Activated CD4-positive, CD25-positive, alpha-beta regulatory T cell treated with anti-CD3 and anti-CD28 coated beads, Interleukin-2, amount 50 U/mL, for 72 hours (primary cell): ENCODE measurements around the gene NOC4L.
A peak's percentile ranks its signal among the peaks of the same experiment; 100 is the strongest.
"Not testable (repeated sequence)": the region's sequence is repeated elsewhere in the genome, so short reads cannot be mapped to it uniquely, and the experiment has no call there.

Experiments used
- DNase-seq: peaks from one replicate; pipeline ENCODE4 v3.0.0; 2021

The NOC4L gene

GRCh38 chr12:132144115-132144809 lies at the start of gene NOC4L, which contains the start of gene DDX51:
NOC4L (plus strand) TSS chr12:132144457; CDS start chr12:132144489, 32 bp downstream.
DDX51 (minus strand) TSS chr12:132144319; CDS start chr12:132144296, 23 bp downstream.
- peak; percentile 98 for DNase-seq

DNA sequence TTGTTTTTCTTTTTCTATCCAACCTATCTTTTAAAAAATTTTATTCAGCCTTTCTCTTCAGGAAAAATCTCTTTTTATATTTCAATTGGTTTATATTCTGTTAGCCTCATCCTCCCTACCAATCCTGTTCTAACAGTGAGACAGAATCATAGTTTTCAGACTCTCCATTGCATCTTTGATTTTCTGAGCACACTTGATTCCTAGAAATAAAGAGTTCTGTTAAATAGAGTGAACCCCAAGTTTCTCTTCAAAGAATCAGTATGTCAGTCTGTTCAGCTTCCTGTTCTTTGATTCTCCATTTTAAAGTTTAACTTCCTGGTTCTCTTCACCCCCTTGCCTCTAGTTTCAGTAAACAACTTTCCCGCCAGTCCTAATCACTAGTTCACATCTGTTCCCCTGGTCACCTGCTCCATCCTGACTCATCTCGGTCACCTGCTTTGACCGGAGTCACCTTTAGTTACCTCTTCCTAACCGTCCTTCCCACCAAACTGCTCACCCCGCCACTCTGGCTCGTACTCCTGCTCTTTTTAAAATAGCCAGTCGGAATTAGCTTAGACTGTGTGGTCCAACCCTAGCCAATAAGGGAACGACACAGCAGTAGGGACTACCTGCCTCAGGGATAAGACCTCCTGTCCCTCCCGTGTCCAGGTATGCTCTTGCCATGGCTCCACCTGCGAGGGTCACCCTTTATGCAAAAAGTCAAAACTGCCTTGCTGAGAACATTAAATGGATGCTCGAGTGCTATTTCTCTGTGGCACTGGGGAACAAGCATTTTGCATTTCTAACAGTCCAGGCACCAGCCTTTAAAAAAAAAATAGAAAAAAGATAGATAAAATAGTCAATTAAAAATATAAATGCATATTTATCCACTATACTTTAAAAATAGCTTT lies 48.5 kb upstream of the NOC4L start:
- no peak for DNase-seq

- DNase-seq: no peak
These were observed 44.5 kb upstream of the NOC4L start for GRCh38 chr12:132099739-132100138.

DNA sequence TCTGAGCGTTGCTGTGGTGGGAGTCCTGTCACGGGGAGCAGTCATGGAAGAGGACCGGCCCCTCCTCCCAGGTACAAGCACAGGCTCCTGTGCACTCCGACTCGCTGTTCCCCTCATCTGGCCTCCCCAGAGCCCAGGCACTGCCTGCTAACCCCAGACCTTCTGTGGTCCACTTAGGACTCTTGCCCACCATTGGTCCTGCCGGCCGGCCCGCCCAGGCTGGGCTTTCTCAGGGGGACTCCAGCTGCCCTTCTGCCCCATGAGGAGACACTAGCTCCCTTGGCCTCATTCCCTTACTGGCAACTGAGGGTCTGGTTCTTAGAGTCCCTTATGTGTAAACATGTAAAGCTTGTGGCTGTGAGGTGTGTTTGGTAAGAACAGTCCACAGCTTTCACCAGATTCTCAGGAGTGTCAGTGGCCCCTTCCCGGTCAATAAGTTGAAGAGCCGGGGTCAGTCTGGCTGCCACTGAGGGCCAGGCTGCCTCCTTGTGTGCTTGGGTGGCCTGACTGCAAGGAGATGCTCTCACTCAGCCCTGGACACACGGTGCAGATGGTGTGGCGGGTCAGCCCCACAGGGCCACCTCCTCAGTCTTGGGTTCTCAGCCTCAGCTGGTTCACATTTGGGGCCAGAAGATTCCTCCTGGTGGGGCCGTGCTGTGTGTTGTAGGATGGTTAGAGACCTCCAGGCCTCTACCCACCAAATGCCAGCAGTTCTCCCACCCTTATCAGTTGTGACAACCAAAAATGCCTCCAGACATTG lies 43.8 kb upstream of the NOC4L start:
- DNase-seq: no peak

GRCh38 chr12:132102297-132102696 lies 42.0 kb upstream of the NOC4L start:
- DNase-seq: no peak

DNA sequence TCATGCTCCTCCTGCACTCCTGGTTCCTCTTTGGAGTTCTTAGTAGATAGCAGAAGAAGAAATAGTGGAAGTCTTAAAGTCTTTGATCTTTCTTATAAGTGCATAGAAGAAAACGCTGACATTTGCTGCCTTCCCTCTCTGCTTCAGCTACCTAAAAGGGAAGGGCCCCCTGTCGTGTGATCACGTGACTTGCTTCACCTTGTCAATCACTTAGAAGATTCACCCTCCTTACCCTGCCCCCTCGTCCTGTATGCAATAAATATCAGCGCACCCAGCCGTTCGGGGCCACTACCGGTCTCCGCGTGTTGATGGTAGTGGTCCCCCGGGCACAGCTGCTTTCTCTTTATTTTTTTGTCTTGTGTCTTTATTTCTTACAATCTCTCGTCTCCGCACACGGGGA lies 41.2 kb upstream of the NOC4L start:
- not testable (repeated sequence) for DNase-seq

GRCh38 chr12:132103542-132104308 lies 40.5 kb upstream of the NOC4L start:
- DNase-seq: no peak

- DNase-seq: no peak
These were observed 38.8 kb upstream of the NOC4L start for GRCh38 chr12:132105467-132105866.

- DNase-seq: no peak
These were observed 37.3 kb upstream of the NOC4L start for GRCh38 chr12:132106921-132107320.

- DNase-seq: no peak
These were observed 35.9 kb upstream of the NOC4L start for GRCh38 chr12:132108211-132108832.

DNA sequence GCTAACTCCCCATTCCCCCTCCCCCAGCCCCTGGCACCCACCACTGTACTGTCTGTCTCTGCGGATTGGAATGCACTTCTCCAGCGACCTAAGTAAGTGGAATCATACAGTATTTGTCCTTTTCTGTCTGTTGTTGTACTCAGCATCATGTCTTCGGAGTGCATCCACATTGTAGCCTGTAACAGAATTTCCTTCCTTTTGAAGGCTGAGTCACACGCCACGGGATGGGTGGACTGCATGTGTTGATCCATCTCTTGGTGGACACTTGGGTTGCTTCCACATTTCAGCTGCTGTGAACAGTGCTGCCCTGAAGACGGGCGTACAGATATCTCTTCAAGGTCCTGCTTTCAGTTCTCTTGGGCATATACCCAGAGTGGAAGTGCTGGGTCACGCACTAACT lies 34.5 kb upstream of the NOC4L start:
- DNase-seq: no peak

- DNase-seq: no peak
These were observed 33.6 kb upstream of the NOC4L start for GRCh38 chr12:132110677-132111076.

GRCh38 chr12:132111654-132112304 lies 32.5 kb upstream of the NOC4L start:
- DNase-seq: no peak

DNA sequence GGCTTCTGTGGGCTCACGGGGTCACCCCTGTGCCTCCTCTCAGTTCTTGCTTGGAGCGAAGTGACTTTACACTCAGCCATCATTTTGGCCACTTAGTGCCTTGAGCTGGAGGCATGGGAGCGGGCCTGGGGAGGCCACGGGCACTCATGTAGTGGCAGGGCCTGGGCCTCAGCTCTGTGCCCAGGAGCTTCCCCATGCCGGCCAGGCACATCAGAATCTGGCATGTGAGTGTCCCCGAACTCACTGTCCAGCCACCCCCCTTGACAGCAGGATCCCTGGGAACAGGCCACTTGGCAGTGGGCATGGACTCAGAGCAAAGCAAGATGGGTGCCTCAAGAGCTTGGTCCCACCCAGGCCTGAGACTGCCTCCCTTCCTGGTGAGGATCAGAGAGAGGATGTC lies 29.6 kb upstream of the NOC4L start:
- DNase-seq: no peak

DNA sequence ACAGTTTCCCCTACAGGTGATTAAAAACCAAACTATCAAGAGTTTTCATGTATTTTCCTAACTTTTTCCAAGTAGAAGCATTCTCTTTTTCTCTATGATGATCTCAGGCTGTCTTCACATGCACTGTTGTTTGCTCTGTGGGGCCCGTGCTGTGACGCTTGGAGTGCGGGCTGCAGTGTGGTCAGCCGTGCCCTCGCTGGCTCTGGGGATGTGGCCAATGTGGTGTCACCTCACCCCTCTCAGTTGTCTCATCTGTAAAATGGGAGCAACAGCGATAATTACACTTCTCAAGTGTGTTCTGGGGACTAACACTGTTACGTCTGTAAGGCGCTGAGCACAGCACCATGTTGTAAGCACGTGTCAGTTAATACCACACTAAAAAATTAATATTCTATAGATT lies 28.8 kb upstream of the NOC4L start:
- no peak for DNase-seq

DNA sequence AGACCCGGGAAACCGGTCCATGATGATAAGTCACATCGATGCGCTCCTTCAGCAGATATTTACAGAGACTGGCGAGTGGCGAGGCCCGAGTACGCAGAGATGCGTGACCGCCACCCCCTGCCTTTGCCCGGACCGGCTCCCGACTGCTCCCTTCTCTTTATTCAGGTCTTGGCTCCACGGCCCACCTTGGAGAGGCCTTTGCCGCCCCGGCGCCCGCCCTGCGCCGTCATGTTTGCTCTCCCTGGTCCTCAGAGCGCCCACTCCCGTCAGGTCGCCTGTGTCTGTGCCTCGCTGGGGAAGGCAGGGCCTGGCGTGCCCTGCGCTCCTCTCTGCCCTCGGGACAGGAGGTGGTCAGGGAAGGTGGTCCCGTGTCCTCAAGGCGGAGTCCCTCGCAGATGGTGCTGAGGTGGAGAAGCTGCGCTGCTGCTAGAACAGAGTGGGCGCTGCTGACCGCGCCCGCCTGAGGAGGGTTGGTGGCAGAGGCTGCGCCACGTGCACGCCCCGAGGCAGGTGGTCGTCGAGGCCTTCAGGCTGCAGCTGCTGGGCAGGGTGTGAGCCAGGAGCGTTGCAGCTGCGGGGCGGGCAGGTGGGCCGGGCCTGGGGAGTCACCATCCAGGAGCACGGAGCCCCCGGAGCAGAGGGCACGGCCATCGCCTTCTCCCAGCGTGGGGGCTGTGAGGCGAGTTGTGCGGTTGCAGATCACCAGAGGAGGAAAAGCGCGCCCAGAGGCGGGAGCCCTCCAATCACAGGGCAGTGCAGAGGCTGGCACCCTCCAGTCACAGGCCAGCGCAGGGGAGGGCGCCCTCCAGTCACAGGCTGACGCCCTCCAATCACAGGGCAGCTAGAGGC lies 27.3 kb upstream of the NOC4L start:
- DNase-seq: no peak

GRCh38 chr12:132117558-132117875 lies 26.7 kb upstream of the NOC4L start:
- DNase-seq: no peak

DNA sequence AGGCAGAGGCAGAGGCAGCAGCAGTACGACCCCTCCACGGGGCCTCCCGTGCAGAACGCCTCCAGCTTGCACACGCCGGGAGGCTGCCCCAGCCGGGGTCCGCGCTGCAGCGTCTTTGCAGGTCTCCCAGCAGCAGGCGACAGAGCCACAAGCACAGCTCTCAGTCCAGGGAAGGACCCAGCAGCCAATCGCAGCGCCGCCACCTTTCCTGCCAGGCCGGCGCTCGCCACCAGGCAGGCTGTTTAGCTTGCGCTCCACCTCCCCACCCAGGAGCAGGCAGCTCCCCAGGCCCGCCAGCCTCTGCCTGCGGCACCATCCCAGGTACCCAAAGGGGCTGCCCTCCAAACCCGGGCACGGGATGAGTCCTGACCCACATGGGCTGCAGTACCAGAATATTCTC lies 25.4 kb upstream of the NOC4L start:
- DNase-seq: no peak

DNA sequence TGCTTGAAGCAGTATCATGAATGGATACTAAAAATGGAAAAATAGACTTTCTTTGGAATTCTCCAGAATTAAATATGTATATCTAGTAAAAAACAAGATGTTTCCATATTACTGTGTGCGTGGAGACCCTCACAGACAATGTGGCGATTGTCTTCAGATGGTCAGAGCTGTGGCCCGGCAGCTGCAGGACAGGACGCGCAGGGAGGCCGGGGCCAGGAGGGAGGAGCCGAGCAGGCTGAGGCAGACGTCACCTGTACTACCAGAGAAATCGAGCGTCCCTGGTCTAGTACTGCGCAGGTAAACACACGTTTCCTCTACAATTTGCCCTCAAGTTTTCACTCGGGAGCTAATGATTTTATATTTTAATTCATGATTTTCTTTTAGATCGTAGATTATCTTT lies 23.0 kb upstream of the NOC4L start:
- no peak for DNase-seq

GRCh38 chr12:132123970-132124765 lies 20.1 kb upstream of the NOC4L start:
- DNase-seq: no peak
